ENCODE results near the gene CDH4.

Gene CDH4

DNA sequence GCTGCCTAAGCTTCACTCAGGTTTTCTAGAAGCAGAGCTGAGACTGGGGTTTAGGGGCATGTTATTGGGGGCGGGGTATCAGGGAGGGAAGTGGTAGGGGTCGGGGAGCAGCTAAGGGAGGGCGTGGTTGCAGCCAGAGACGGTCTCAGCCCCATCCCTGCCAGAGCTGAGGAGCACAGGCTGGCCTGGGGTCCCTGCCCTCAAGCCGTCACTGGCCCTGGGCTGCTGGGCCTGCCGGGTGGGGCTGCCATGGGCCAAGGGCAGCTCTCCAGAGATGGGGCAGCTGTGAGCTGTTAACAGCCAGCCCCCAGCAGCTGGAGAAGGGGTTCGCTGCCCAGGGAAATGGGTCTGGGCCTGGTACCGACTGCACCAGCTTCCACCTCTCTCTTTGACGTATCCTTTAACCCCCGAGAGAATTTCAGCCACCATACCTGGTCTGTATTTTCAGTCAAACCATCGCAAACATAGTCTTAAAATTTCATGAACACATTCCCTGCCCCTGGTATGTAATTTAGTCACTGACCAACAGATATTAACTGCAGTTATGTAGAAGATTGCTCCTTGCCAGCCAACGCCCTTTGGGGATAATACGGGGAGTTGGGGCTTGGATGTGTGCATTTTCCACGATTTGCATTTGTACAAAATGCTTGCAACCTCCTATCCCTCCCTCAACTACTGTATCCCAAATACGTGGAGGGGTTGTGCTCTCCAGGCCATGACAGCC is 560.2 kb downstream of the CDH4 start (continued):
- TF ChIP-seq, protein P1, sequence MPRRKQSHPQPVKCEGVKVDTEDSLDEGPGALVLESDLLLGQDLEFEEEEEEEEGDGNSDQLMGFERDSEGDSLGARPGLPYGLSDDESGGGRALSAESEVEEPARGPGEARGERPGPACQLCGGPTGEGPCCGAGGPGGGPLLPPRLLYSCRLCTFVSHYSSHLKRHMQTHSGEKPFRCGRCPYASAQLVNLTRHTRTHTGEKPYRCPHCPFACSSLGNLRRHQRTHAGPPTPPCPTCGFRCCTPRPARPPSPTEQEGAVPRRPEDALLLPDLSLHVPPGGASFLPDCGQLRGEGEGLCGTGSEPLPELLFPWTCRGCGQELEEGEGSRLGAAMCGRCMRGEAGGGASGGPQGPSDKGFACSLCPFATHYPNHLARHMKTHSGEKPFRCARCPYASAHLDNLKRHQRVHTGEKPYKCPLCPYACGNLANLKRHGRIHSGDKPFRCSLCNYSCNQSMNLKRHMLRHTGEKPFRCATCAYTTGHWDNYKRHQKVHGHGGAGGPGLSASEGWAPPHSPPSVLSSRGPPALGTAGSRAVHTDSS (tag by site-specific recombination; IDR thresholded peaks at IDR 0.05): no peak
- no peak for TF ChIP-seq KLF16 (tag by site-specific recombination; IDR thresholded peaks at IDR 0.05)
- no peak for TF ChIP-seq YY1 (tag by site-specific recombination; IDR thresholded peaks at IDR 0.05)

DNA sequence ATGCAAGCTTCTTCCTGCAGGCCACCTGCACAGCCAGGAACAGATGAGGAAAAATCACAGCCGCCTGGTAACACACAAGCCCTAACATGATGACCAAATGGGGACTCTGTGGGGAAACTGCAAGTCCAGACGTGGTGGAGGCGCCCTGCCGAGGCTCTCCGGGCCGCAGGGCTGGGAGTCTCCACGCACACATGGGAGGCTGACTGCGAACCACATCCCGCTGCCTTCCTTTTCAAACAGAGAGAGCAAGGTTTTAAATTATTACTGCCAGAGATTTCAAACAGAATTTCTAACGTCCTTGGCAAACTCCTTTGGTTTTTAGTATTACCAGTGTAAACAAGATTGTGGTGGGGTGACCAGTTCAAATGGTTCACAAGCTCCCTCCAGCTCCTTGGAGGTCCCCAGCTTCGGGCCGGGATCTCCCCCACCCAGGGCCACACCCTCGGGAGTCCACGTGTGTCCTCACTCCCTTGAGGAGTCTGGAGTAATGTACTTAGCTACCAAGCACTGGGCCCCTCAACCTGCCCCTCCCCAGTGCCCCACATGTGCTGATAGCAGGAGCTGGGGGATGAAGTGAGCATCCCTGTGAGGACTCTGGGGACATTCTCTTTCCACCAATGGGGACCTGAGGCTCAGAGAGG is 560.9 kb downstream of the CDH4 start:
- Histone ChIP-seq H3K36me3 (ENCODE audit: control insufficient read depth in 2 of 2, insufficient read depth in 1 of 2, low read length in 2 of 2) (no peaks in the 10 kb centered on the region), H3K4me3 (ENCODE audit: low read depth, low read length) (no peak overlapping the region), H3K4me1 (ENCODE audit: control insufficient read depth, insufficient read depth, low read length) (no peaks in the 10 kb centered on the region), H3K27ac (ENCODE audit: extremely low read depth, low read depth, low read length) (no peak overlapping the region), H3K9me3 (ENCODE audit: control insufficient read depth, insufficient read depth, low read depth, low read length) (no peaks in the 10 kb centered on the region)
- ChIA-PET CTCF (no interaction called here), POLR2A (no interaction called here)
- TF ChIP-seq ZSCAN23 (tag by site-specific recombination; IDR thresholded peaks at IDR 0.05) (no peak), ZNF747 (tag by site-specific recombination; IDR thresholded peaks at IDR 0.05) (no peak), SETDB1 (IDR thresholded peaks at IDR 0.05; ENCODE audit: insufficient read length, low read length) (no peak), ZFP69B (tag by site-specific recombination; IDR thresholded peaks at IDR 0.05) (no peak), TRIM28 (IDR thresholded peaks at IDR 0.05; ENCODE audit: borderline replicate concordance, low read length) (no peak), ZNF610 (tag by site-specific recombination; IDR thresholded peaks at IDR 0.05; ENCODE audit: borderline replicate concordance) (no peak), ZNF530 (tag by site-specific recombination; IDR thresholded peaks at IDR 0.05; ENCODE audit: low read depth) (no peak), ZNF248 (tag by site-specific recombination; IDR thresholded peaks at IDR 0.05) (no peak), ZNF629 (tag by site-specific recombination; IDR thresholded peaks at IDR 0.05) (no peak), ZNF132 (tag by site-specific recombination; IDR thresholded peaks at IDR 0.05; ENCODE audit: borderline replicate concordance) (no peak)
- TF ChIP-seq, protein P2, sequence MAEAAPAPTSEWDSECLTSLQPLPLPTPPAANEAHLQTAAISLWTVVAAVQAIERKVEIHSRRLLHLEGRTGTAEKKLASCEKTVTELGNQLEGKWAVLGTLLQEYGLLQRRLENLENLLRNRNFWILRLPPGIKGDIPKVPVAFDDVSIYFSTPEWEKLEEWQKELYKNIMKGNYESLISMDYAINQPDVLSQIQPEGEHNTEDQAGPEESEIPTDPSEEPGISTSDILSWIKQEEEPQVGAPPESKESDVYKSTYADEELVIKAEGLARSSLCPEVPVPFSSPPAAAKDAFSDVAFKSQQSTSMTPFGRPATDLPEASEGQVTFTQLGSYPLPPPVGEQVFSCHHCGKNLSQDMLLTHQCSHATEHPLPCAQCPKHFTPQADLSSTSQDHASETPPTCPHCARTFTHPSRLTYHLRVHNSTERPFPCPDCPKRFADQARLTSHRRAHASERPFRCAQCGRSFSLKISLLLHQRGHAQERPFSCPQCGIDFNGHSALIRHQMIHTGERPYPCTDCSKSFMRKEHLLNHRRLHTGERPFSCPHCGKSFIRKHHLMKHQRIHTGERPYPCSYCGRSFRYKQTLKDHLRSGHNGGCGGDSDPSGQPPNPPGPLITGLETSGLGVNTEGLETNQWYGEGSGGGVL (tag by site-specific recombination; IDR thresholded peaks at IDR 0.05): no peak
- TF ChIP-seq, protein P3, sequence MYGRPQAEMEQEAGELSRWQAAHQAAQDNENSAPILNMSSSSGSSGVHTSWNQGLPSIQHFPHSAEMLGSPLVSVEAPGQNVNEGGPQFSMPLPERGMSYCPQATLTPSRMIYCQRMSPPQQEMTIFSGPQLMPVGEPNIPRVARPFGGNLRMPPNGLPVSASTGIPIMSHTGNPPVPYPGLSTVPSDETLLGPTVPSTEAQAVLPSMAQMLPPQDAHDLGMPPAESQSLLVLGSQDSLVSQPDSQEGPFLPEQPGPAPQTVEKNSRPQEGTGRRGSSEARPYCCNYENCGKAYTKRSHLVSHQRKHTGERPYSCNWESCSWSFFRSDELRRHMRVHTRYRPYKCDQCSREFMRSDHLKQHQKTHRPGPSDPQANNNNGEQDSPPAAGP (tag by site-specific recombination; IDR thresholded peaks at IDR 0.05): no peak

DNA sequence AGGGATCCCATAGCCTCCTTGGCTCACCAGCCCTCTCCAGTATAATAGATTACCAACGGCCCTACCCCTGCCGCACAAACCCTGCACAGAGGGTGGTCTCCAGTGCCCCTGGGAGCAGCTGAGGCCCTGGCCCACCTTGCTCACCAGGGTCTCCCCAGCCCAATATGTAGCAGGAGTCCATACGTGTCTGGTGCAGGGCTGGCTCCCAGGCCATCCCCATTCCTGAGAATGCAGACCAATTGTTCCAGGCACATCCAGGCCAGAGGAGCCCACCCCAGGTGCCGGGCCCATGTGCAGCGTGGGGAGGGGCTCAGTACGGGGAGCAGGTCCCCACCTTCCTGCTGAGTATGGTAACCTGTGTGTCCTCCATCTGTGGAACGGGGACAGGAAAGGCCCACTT is 561.7 kb downstream of the CDH4 start:
- Histone ChIP-seq H3K4me1 (ENCODE audit: control insufficient read depth, insufficient read depth, low read length) (no peaks in the 10 kb centered on the region), H3K4me3 (ENCODE audit: low read depth, low read length) (no peak overlapping the region), H3K9me3 (ENCODE audit: control insufficient read depth, insufficient read depth, low read depth, low read length) (no peaks in the 10 kb centered on the region), H3K36me3 (ENCODE audit: control insufficient read depth in 2 of 2, insufficient read depth in 1 of 2, low read length in 2 of 2) (no peaks in the 10 kb centered on the region), H3K27ac (ENCODE audit: extremely low read depth, low read depth, low read length) (no peak overlapping the region)
- ChIA-PET POLR2A (no interaction called here), CTCF (no interaction called here)
- TF ChIP-seq, protein P4, sequence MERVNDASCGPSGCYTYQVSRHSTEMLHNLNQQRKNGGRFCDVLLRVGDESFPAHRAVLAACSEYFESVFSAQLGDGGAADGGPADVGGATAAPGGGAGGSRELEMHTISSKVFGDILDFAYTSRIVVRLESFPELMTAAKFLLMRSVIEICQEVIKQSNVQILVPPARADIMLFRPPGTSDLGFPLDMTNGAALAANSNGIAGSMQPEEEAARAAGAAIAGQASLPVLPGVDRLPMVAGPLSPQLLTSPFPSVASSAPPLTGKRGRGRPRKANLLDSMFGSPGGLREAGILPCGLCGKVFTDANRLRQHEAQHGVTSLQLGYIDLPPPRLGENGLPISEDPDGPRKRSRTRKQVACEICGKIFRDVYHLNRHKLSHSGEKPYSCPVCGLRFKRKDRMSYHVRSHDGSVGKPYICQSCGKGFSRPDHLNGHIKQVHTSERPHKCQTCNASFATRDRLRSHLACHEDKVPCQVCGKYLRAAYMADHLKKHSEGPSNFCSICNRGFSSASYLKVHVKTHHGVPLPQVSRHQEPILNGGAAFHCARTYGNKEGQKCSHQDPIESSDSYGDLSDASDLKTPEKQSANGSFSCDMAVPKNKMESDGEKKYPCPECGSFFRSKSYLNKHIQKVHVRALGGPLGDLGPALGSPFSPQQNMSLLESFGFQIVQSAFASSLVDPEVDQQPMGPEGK (tag by site-specific recombination; IDR thresholded peaks at IDR 0.05): no peak
- no peak for TF ChIP-seq ZNF404 (tag by site-specific recombination; IDR thresholded peaks at IDR 0.05)
- no peak for TF ChIP-seq ZNF155 (tag by site-specific recombination; IDR thresholded peaks at IDR 0.05)
- TF ChIP-seq, protein P5, sequence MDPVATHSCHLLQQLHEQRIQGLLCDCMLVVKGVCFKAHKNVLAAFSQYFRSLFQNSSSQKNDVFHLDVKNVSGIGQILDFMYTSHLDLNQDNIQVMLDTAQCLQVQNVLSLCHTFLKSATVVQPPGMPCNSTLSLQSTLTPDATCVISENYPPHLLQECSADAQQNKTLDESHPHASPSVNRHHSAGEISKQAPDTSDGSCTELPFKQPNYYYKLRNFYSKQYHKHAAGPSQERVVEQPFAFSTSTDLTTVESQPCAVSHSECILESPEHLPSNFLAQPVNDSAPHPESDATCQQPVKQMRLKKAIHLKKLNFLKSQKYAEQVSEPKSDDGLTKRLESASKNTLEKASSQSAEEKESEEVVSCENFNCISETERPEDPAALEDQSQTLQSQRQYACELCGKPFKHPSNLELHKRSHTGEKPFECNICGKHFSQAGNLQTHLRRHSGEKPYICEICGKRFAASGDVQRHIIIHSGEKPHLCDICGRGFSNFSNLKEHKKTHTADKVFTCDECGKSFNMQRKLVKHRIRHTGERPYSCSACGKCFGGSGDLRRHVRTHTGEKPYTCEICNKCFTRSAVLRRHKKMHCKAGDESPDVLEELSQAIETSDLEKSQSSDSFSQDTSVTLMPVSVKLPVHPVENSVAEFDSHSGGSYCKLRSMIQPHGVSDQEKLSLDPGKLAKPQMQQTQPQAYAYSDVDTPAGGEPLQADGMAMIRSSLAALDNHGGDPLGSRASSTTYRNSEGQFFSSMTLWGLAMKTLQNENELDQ (tag by site-specific recombination; IDR thresholded peaks at IDR 0.05; ENCODE audit: low read depth): no peak
- TF ChIP-seq, protein P6, sequence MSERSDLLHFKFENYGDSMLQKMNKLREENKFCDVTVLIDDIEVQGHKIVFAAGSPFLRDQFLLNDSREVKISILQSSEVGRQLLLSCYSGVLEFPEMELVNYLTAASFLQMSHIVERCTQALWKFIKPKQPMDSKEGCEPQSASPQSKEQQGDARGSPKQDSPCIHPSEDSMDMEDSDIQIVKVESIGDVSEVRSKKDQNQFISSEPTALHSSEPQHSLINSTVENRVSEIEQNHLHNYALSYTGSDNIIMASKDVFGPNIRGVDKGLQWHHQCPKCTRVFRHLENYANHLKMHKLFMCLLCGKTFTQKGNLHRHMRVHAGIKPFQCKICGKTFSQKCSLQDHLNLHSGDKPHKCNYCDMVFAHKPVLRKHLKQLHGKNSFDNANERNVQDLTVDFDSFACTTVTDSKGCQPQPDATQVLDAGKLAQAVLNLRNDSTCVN (tag by site-specific recombination; optimal IDR thresholded peaks at IDR 0.05): no peak
- TF ChIP-seq ZNF114 (tag by site-specific recombination; IDR thresholded peaks at IDR 0.05): no peak
- TF ChIP-seq ZNF768 (tag by site-specific recombination; IDR thresholded peaks at IDR 0.05): no peak
- TF ChIP-seq GFI1B (tag by site-specific recombination; IDR thresholded peaks at IDR 0.05): no peak
- no peak for TF ChIP-seq GLIS2 (tag by site-specific recombination; IDR thresholded peaks at IDR 0.05)
